Endothelial cell of umbilical vein (primary cell): ENCODE results near the gene SIRPA. TPM values are rescaled to one million over a fixed set of nuclear protein-coding genes. Genes with fewer than 3 reads are reported as not detected.

Source experiments
- BruUV-seq: library from RNA; stranded (reverse); fragments of 400-500 nt; replicated peaks from 2 replicates; lab custom pipeline; 2021; lab: Mats Ljungman, UMichigan
- CTCF ChIA-PET: fragments of 300-600, 350-600 bp; sonication (Branson Sonifier 250); formaldehyde crosslinking; loops from one replicate; lab custom pipeline; 2021; ENCODE audit warnings: antibody characterized with exemption, inconsistent platforms; lab: Charles Lee
- POLR2A ChIA-PET: fragments of 300-600, 350-600 bp; sonication (Branson Sonifier 250); formaldehyde crosslinking; loops from one replicate; lab custom pipeline; 2021; ENCODE audit warnings: antibody characterized with exemption, inconsistent platforms; lab: Charles Lee
- DNase-seq: peaks from one replicate; pipeline ENCODE4 v3.0.0-alpha.2; 2011; ENCODE audit warnings: low read depth, low spot score
- FAIRE-seq: peaks from 2 replicates; lab custom pipeline; 2011; peaks lifted over from hg19 to GRCh38; lab: Jason Lieb, UNC
- H2AFZ ChIP-seq: 2 replicates; pipeline ENCODE4 v1.6.0; 2012; ENCODE audit warnings: low read depth, low read length, control low read depth, inconsistent platforms
- H3K27ac ChIP-seq: 2 replicates; pipeline ENCODE4 v1.5.1; 2011; ENCODE audit warnings: low read depth, mild to moderate bottlenecking, control low read depth, low read length, moderate library complexity; ENCODE audit not compliant: insufficient read depth
- H3K27me3 ChIP-seq, 2 experiments: 2 replicates each; pipeline versions ENCODE4 v1.6.0 to v1.6.1; 2011; ENCODE audit warnings: low read length in 2 of 2, mixed read lengths in 1 of 2; ENCODE audit not compliant: control insufficient read depth in 2 of 2, insufficient read depth in 2 of 2
- H3K36me3 ChIP-seq, 2 experiments: 2 replicates in 1 of 2; 3 replicates in 1 of 2; pipeline ENCODE4 v1.5.1; 2011; ENCODE audit warnings: low read length in 2 of 2, mild to moderate bottlenecking in 1 of 2, moderate library complexity in 1 of 2; ENCODE audit not compliant: control insufficient read depth in 2 of 2, insufficient read depth in 2 of 2; ENCODE audit errors: extremely low read depth in 1 of 2
- H3K4me1 ChIP-seq: 3 replicates; pipeline ENCODE4 v1.5.1; 2011; ENCODE audit warnings: mild to moderate bottlenecking, low read length; ENCODE audit not compliant: control insufficient read depth, insufficient read depth; ENCODE audit errors: extremely low read depth
- H3K4me2 ChIP-seq: 2 replicates; pipeline ENCODE4 v1.6.1; 2011; ENCODE audit warnings: low read length, control low read depth, mixed read lengths; ENCODE audit not compliant: insufficient read depth
- H3K4me3 ChIP-seq, 3 experiments: fragments of 200-600 bp in 1 of 3; sonication (generic), shearing (Covaris generic) in 1 of 3; replicated peaks in 1 of 3; 2 replicates each; pipeline ENCODE4 v1.5.1; 2011 to 2016; ENCODE audit warnings: control low read depth in 3 of 3, low read length in 3 of 3, mild to moderate bottlenecking in 2 of 3, inconsistent platforms in 1 of 3, low read depth in 1 of 3, moderate library complexity in 1 of 3; ENCODE audit not compliant: insufficient read depth in 1 of 3
- H3K79me2 ChIP-seq: 2 replicates; pipeline ENCODE4 v1.6.0; 2012; ENCODE audit warnings: low read length, inconsistent platforms; ENCODE audit not compliant: control insufficient read depth, insufficient read depth
- H3K9ac ChIP-seq: replicated peaks from 2 replicates; pipeline ENCODE3; 2011; ENCODE audit warnings: low read length, control low read depth; ENCODE audit not compliant: insufficient read depth; ENCODE audit errors: extremely low read depth
- H3K9me1 ChIP-seq: replicated peaks from 3 replicates; pipeline ENCODE4 v1.6.0; 2011; ENCODE audit warnings: mild to moderate bottlenecking, low read length; ENCODE audit not compliant: control insufficient read depth, insufficient read depth; ENCODE audit errors: extremely low read depth
- H3K9me3 ChIP-seq: replicated peaks from 2 replicates; pipeline ENCODE4 v1.5.1; 2012; ENCODE audit warnings: low read length, inconsistent platforms; ENCODE audit not compliant: control insufficient read depth, insufficient read depth
- H4K20me1 ChIP-seq: replicated peaks from 2 replicates; pipeline ENCODE3; 2011; ENCODE audit warnings: mild to moderate bottlenecking, low read length; ENCODE audit not compliant: control insufficient read depth, insufficient read depth; ENCODE audit errors: extremely low read depth
- CTCF ChIP-seq, 2 donors: IDR thresholded peaks; 1 replicate in 1 of 2; 2 replicates in 1 of 2; pipeline ENCODE4 v1.5.1; 2011; ENCODE audit warnings: low read length in 2 of 2, mild to moderate bottlenecking in 2 of 2, moderate library complexity in 2 of 2, control low read depth in 1 of 2, inconsistent platforms in 1 of 2, low read depth in 1 of 2; ENCODE audit not compliant: insufficient read depth in 1 of 2; ENCODE audit errors: extremely low read depth in 1 of 2
- EZH2 ChIP-seq: IDR thresholded peaks from 2 replicates; pipeline ENCODE4 v1.6.1; 2012; ENCODE audit warnings: borderline replicate concordance, low read depth, mild to moderate bottlenecking, moderate library complexity, low read length, inconsistent platforms; ENCODE audit not compliant: severe bottlenecking
- FOS ChIP-seq: IDR thresholded peaks from 2 replicates; pipeline ENCODE4 v1.6.1; 2011; ENCODE audit warnings: mild to moderate bottlenecking, low read length, moderate library complexity, borderline replicate concordance; ENCODE audit not compliant: insufficient read depth
- GATA2 ChIP-seq: IDR thresholded peaks from 2 replicates; pipeline ENCODE4 v1.7.0; 2011; ENCODE audit warnings: low read depth, mild to moderate bottlenecking, moderate library complexity, mixed read lengths, low read length; ENCODE audit not compliant: insufficient read length, insufficient read depth
- JUN ChIP-seq: IDR thresholded peaks from 2 replicates; pipeline ENCODE4 v1.6.1; 2011; ENCODE audit warnings: borderline replicate concordance, low read depth; ENCODE audit not compliant: insufficient read length, insufficient read depth
- MAX ChIP-seq: IDR thresholded peaks from 2 replicates; pipeline ENCODE4 v1.6.1; 2011; ENCODE audit not compliant: insufficient read depth, insufficient read length
- MYC ChIP-seq: IDR thresholded peaks from one replicate; pipeline ENCODE4 v1.6.1; 2011; ENCODE audit warnings: mild to moderate bottlenecking, low read depth, low read length
- POLR2A ChIP-seq: IDR thresholded peaks from 2 replicates; pipeline ENCODE4 v1.6.1; 2012; ENCODE audit warnings: low read depth, mild to moderate bottlenecking, control low read depth, low read length
- POLR2AphosphoS5 ChIP-seq: IDR thresholded peaks from 2 replicates; pipeline ENCODE4 v1.6.1; 2012; ENCODE audit warnings: low read depth, mild to moderate bottlenecking, control low read depth, low read length, moderate library complexity; ENCODE audit not compliant: insufficient read depth
- dilution Hi-C: fragments of 300-500 bp; cut with MboI; formaldehyde crosslinking; loops from one replicate; pipeline ENCODE4 v1.15.0; 2019; ENCODE audit warnings: low sequenced_read_pairs; ENCODE audit not compliant: extremely low pct_ligation_motif_present
- intact Hi-C: fragments of 100-400 bp; cut with micrococcal nuclease; formaldehyde crosslinking; loops from one replicate; pipeline ENCODE4 v1.10.0; 2022
- polyA plus RNA-seq, 4 experiments: library from polyadenylated mRNA; depleted of rRNA in 3 of 4; stranded (reverse) in 3 of 4; unstranded in 1 of 4; fragments of >200 nt; gene quantifications; 2 replicates each; pipeline versions ENCODE4 v1.2.1 to v1.2.3, GENCODE V29; 2011 to 2012; ENCODE audit warnings: missing spikeins in 1 of 4
- total RNA-seq: library from RNA; stranded (reverse); gene quantifications from 2 replicates; pipeline ENCODE4 v1.2.3, GENCODE V29; 2021

SIRPA gene
- total and polyA plus RNA-seq, 2 donors (not counting 3 experiments of a cell fraction or from before 2014, with no cell fraction given): 29.9 to 59.2 TPM

GRCh38 chr20:1860446-1860845 lies 34.8 kb upstream of the SIRPA start:
- Histone ChIP-seq H3K4me2 (no peak overlapping the region), H3K79me2 (no peaks in the 10 kb centered on the region), H3K4me3 (no peak overlapping the region), H3K27ac (no peak overlapping the region), H3K4me1 (no peaks in the 10 kb centered on the region), H3K27me3 (peaks cover 6 to 21% of the 10 kb centered on the region in 2 experiments), H3K9ac (no peak overlapping the region), H4K20me1 (no peaks in the 10 kb centered on the region), H3K36me3 (no peaks in the 10 kb centered on the region), H2AFZ (no peak overlapping the region), H3K9me1 (no peaks in the 10 kb centered on the region), H3K9me3 (no peaks in the 10 kb centered on the region)
- dilution Hi-C loops (no loop called here), intact Hi-C loops (no loop called here)
- ChIA-PET CTCF (no interaction called here), POLR2A (no interaction called here)
- DNase-seq (no peak), FAIRE-seq (no peak)
- no TSS peak for BruUV-seq
- no peak for TF ChIP-seq EZH2
- TF ChIP-seq POLR2AphosphoS5: no peak
- no peak for TF ChIP-seq POLR2A
- TF ChIP-seq MYC: no peak
- TF ChIP-seq JUN: no peak
- TF ChIP-seq CTCF (IDR thresholded peaks at IDR 0.05; ENCODE audit: extremely low read depth in 1 of 2, insufficient read depth in 1 of 2, low read depth in 1 of 2, low read length in 2 of 2): no peak
- no peak for TF ChIP-seq GATA2
- TF ChIP-seq MAX: no peak
- TF ChIP-seq FOS: no peak
